ENCODE data around the gene ARPC5L. TPM values are rescaled to one million over a fixed set of nuclear protein-coding genes. Genes with fewer than 3 reads are reported as not detected.

The ARPC5L gene
- total and polyA plus RNA-seq, 2 of the 13 experiments (the other 11 are each of a cell fraction or from before 2014, with no cell fraction given) = 29.9 to 33.8 TPM

DNA sequence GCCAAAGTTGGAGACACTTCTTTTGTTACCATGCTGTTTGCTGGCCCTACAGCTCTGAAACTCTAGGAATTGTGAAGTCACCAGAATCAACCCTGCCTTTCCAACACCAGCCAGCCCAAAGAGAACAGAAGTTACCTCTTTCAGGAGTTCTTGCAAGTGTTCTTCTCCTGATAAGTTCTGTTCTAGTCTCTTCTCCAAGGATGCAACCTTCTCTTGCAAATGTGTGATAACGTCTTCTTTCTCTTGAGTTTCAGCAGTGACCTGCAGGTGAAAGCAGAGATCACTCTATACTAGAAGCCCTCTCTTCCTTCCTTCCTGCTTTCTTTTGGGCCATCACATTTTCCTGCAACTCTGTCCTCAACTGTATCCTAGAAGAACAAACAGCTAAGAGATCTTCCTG lies 49.8 kb downstream of the ARPC5L start:
- H3K9me3 ChIP-seq (ENCODE audit: low read length) = no peaks in the 10 kb centered on the region
- no peak for DNase-seq (ENCODE audit: low spot score)
- no peak overlapping the region for H3K27ac ChIP-seq (ENCODE audit: extremely low read length, insufficient read depth, low read length)
- CTCF ChIA-PET (ENCODE audit: low intra/inter-chr PET ratio, low total read pairs) = no interaction called here
- in situ Hi-C loops (cut with HindIII; ENCODE audit: extremely low pct_ligation_motif_present, low pct_unique_long_range_greater_than_20kb) = no loop called here
- H3K36me3 ChIP-seq (replicated peaks in 1 of 2; ENCODE audit: control insufficient read depth in 1 of 2, insufficient read depth in 2 of 2, low read length in 2 of 2) = peaks cover 5 to 24% of the 10 kb centered on the region in 2 experiments; a peak in 4 of 5 replicates
- H3K79me2 ChIP-seq (ENCODE audit: insufficient read depth, low read length) = no peaks in the 10 kb centered on the region
- FAIRE-seq = no peak
- H3K4me3 ChIP-seq (replicated peaks in 1 of 3; ENCODE audit: insufficient read depth in 1 of 3, low read depth in 2 of 3, low read length in 3 of 3) = no peak overlapping the region
- TF ChIP-seq ZNF124 (CRISPR knock-in tag; IDR thresholded peaks at IDR 0.05) (no peak), ZBTB38 (CRISPR knock-in tag; IDR thresholded peaks at IDR 0.05) (no peak), ZNF646 (CRISPR knock-in tag; IDR thresholded peaks at IDR 0.05) (no peak), ARHGAP35 (CRISPR knock-in tag; IDR thresholded peaks at IDR 0.05; ENCODE audit: borderline replicate concordance) (no peak), SATB2 (CRISPR knock-in tag; IDR thresholded peaks at IDR 0.05) (no peak)
- TF ChIP-seq, protein P1, sequence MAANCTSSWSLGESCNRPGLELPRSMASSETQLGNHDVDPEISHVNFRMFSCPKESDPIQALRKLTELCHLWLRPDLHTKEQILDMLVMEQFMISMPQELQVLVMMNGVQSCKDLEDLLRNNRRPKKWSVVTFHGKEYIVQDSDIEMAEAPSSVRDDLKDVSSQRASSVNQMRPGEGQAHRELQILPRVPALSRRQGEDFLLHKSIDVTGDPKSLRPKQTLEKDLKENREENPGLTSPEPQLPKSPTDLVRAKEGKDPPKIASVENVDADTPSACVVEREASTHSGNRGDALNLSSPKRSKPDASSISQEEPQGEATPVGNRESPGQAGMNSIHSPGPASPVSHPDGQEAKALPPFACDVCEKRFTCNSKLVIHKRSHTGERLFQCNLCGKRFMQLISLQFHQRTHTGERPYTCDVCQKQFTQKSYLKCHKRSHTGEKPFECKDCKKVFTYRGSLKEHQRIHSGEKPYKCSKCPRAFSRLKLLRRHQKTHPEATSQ (CRISPR knock-in tag; IDR thresholded peaks at IDR 0.05; ENCODE audit: borderline replicate concordance) = no peak
- TF ChIP-seq, protein P2, sequence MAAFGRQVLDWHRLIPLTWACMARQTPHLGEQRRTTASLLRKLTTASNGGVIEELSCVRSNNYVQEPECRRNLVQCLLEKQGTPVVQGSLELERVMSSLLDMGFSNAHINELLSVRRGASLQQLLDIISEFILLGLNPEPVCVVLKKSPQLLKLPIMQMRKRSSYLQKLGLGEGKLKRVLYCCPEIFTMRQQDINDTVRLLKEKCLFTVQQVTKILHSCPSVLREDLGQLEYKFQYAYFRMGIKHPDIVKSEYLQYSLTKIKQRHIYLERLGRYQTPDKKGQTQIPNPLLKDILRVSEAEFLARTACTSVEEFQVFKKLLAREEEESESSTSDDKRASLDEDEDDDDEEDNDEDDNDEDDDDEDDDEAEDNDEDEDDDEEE (CRISPR knock-in tag; IDR thresholded peaks at IDR 0.05) = no peak
- H3K4me1 ChIP-seq (ENCODE audit: insufficient read depth, low read length) = no peaks in the 10 kb centered on the region
- intact Hi-C loops (cut with micrococcal nuclease; ENCODE audit: unreplicated experiment) = no loop called here
- H3K27me3 ChIP-seq (ENCODE audit: control insufficient read depth in 1 of 2, insufficient read depth in 2 of 2, low read length in 2 of 2) = no peaks in the 10 kb centered on the region
- ATAC-seq = no peak
- POLR2A ChIA-PET = interaction anchor here (1.3 kb wide), 1 partner anchor 14 kb away, joined by 3 read pairs; no protein-coding TSS in a partner anchor
- no peak overlapping the region for H3K9ac ChIP-seq (ENCODE audit: insufficient read depth, low read depth, low read length)
- no peaks in the 10 kb centered on the region for H4K20me1 ChIP-seq (ENCODE audit: insufficient read depth, low read length)
- BruUV-seq (replicated peaks) = no TSS peak
- H2AFZ ChIP-seq (ENCODE audit: low read length) = no peak overlapping the region
- H3K4me2 ChIP-seq (ENCODE audit: low read depth, low read length) = no peak overlapping the region
- 93% methylated on average over 1 of the region's 1 CpG for WGBS (ENCODE audit: low lambda C conversion rate)
